HepG2 (cell line): ENCODE data around the gene HOXD8. TPM values are rescaled to one million over a fixed set of nuclear protein-coding genes. Genes with fewer than 3 reads are reported as not detected.

Experiments used
- microRNA counts: library from miRNA; unstranded; fragments of <30 nt; microRNA quantifications from one replicate; lab custom pipeline; 2015
- microRNA-seq: library from miRNA; unstranded; fragments of <30 nt; microRNA quantifications from one replicate; pipeline ENCODE4, GENCODE V29; 2020
- polyA plus RNA-seq, 8 experiments: library from polyadenylated mRNA; depleted of rRNA in 3 of 8; stranded (reverse) in 7 of 8; unstranded in 1 of 8; fragments of >200 nt; fragmentation: Illumina TruSeq in 4 of 8; extraction: Trizol in 4 of 8; gene quantifications; 2 replicates each; pipeline versions ENCODE4 v1.2.1 to v1.2.3, GENCODE V29; 2011 to 2016; ENCODE audit warnings: low read depth in 4 of 8, missing spikeins in 1 of 8, mixed read lengths in 1 of 8; ENCODE audit not compliant: insufficient read depth in 1 of 8
- small RNA-seq, 3 experiments: library from RNA; depleted of rRNA; stranded (forward); fragments of <200 nt; gene quantifications; one replicate each; pipeline ENCODE3, GENCODE V24; 2012; ENCODE audit warnings: low read depth in 2 of 3, low replicate concordance in 1 of 3; ENCODE audit not compliant: insufficient read length in 3 of 3, insufficient read depth in 2 of 3
- total RNA-seq, 5 experiments: library from RNA; depleted of rRNA; stranded (reverse); fragments of >200 nt; fragmentation: Illumina TruSeq; extraction: Trizol; gene quantifications; 2 replicates each; pipeline ENCODE4 v1.2.3, GENCODE V29; 2016; ENCODE audit warnings: low read depth in 1 of 5

The HOXD8 gene
- total and polyA plus RNA-seq, 2 of the 13 experiments (the other 11 are each of a cell fraction or from before 2014, with no cell fraction given): not detected

MicroRNA genes within 50 kb of the gene (microRNA counts, 767-probe panel; counts per million panel counts)
- not detected for microRNA hsa-miR-10b-5p (lab: Ali Mortazavi, UCI)

Small RNAs within 50 kb of the gene (microRNA-seq; reads per million reads assigned to microRNA genes)
- gene MIR10B: 52.9 reads per million, percentile 68 among the genes with 10 or more reads in this experiment

Small RNAs within 50 kb of the gene (small RNA-seq; reads per million reads assigned to genes)
- gene MIR10B: 0.20 to 12.6 (median 1.3) reads per million in 3 experiments

Other genes starting within 250 kb of the HOXD8 start
- gene LNPK, start 127.4 kb upstream of the HOXD8 start, total RNA-seq (2016; rRNA removed; fragmentation: Illumina TruSeq; extraction: Trizol): 25.4 and 30.1 TPM in 2 replicates
- gene LNPK, start 127.4 kb upstream of the HOXD8 start, polyA plus RNA-seq (2011; rRNA removed): 20.6 and 26.1 TPM in 2 replicates
- not detected in 2 replicates for gene EVX2, start 45.7 kb upstream of the HOXD8 start, total RNA-seq (2016; rRNA removed; fragmentation: Illumina TruSeq; extraction: Trizol)
- gene EVX2, start 45.7 kb upstream of the HOXD8 start, polyA plus RNA-seq (2011; rRNA removed): not detected in 2 replicates
- gene HOXD13, start 37.0 kb upstream of the HOXD8 start, total RNA-seq (2016; rRNA removed; fragmentation: Illumina TruSeq; extraction: Trizol): not detected in 2 replicates
- not detected in 2 replicates for gene HOXD13, start 37.0 kb upstream of the HOXD8 start, polyA plus RNA-seq (2011; rRNA removed)
- not detected in 2 replicates for gene HOXD12, start 29.9 kb upstream of the HOXD8 start, total RNA-seq (2016; rRNA removed; fragmentation: Illumina TruSeq; extraction: Trizol)
- gene HOXD12, start 29.9 kb upstream of the HOXD8 start, polyA plus RNA-seq (2011; rRNA removed): not detected in 2 replicates
- not detected in 2 replicates for gene HOXD11, start 22.4 kb upstream of the HOXD8 start, total RNA-seq (2016; rRNA removed; fragmentation: Illumina TruSeq; extraction: Trizol)
- not detected in 2 replicates for gene HOXD11, start 22.4 kb upstream of the HOXD8 start, polyA plus RNA-seq (2011; rRNA removed)
- gene HOXD10, start 12.9 kb upstream of the HOXD8 start, total RNA-seq (2016; rRNA removed; fragmentation: Illumina TruSeq; extraction: Trizol): not detected in 2 replicates
- gene HOXD10, start 12.9 kb upstream of the HOXD8 start, polyA plus RNA-seq (2011; rRNA removed): not detected in 2 replicates
- not detected in 2 replicates for gene HOXD9, start 7.0 kb upstream of the HOXD8 start, total RNA-seq (2016; rRNA removed; fragmentation: Illumina TruSeq; extraction: Trizol)
- gene HOXD9, start 7.0 kb upstream of the HOXD8 start, polyA plus RNA-seq (2011; rRNA removed): not detected in 2 replicates
- 0.31 TPM in 1 of 2 replicates, not detected in the other for gene HOXD4, start 21.8 kb downstream of the HOXD8 start, total RNA-seq (2016; rRNA removed; fragmentation: Illumina TruSeq; extraction: Trizol)
- not detected in 2 replicates for gene HOXD4, start 21.8 kb downstream of the HOXD8 start, polyA plus RNA-seq (2011; rRNA removed)
- gene HOXD3, start 27.6 kb downstream of the HOXD8 start, total RNA-seq (2016; rRNA removed; fragmentation: Illumina TruSeq; extraction: Trizol): 0.08 and 0.09 TPM in 2 replicates
- 0.05 TPM in 1 of 2 replicates, not detected in the other for gene HOXD3, start 27.6 kb downstream of the HOXD8 start, polyA plus RNA-seq (2011; rRNA removed)
- 10.0 and 10.4 TPM in 2 replicates for gene HOXD1, start 59.0 kb downstream of the HOXD8 start, total RNA-seq (2016; rRNA removed; fragmentation: Illumina TruSeq; extraction: Trizol)
- 11.4 and 22.3 TPM in 2 replicates for gene HOXD1, start 59.0 kb downstream of the HOXD8 start, polyA plus RNA-seq (2011; rRNA removed)
- gene MTX2, start 139.7 kb downstream of the HOXD8 start, total RNA-seq (2016; rRNA removed; fragmentation: Illumina TruSeq; extraction: Trizol): 75.7 and 96.1 TPM in 2 replicates
- 41.7 and 58.1 TPM in 2 replicates for gene MTX2, start 139.7 kb downstream of the HOXD8 start, polyA plus RNA-seq (2011; rRNA removed)